Prostate gland (tissue), 2 donors: ENCODE results near the gene VWA3A. TPM values are rescaled to one million over a fixed set of nuclear protein-coding genes. Genes with fewer than 3 reads are reported as not detected.
A peak's percentile ranks its signal among the peaks of the same experiment; 100 is the strongest.

Experiments
- DNase-seq: peaks from one replicate; pipeline ENCODE4 v3.0.0-alpha.2; 2019; ENCODE audit warnings: low spot score
- H3K27ac ChIP-seq, 2 donors: fragments of 200-600 bp; sonication (generic); 2 replicates each; pipeline ENCODE4 v1.5.1; 2017 to 2019
- H3K27me3 ChIP-seq: fragments of 200-600 bp; sonication (generic); replicated peaks from 2 replicates; pipeline ENCODE4 v1.5.1; 2019; ENCODE audit not compliant: insufficient read depth
- H3K36me3 ChIP-seq, 2 donors: fragments of 200-600 bp; sonication (generic); 1 replicate in 1 of 2; 2 replicates in 1 of 2; pipeline versions ENCODE4 v1.5.1 to v1.8.1; 2017 to 2019
- H3K4me1 ChIP-seq: fragments of 200-600 bp; sonication (generic); replicated peaks from 2 replicates; pipeline ENCODE4 v1.5.1; 2019
- H3K4me3 ChIP-seq, 2 donors: fragments of 200-600 bp; sonication (generic); 2 replicates each; pipeline ENCODE4 v1.5.1; 2017 to 2019
- H3K9me3 ChIP-seq: fragments of 200-600 bp; sonication (generic); 2 replicates; pipeline ENCODE4 v1.5.1; 2017
- CTCF ChIP-seq, 4 experiments: fragments of 200-600 bp in 2 of 4; fragments of 450-650 bp in 2 of 4; sonication (generic) in 2 of 4; IDR thresholded peaks; 1 replicate in 3 of 4; 2 replicates in 1 of 4; pipeline ENCODE4 v1.5.1; 2016 to 2019; ENCODE audit warnings: antibody characterized with exemption in 4 of 4, mild to moderate bottlenecking in 2 of 4, moderate library complexity in 2 of 4
- POLR2A ChIP-seq: fragments of 450-650 bp; IDR thresholded peaks from one replicate; pipeline ENCODE4 v1.6.1; 2016; ENCODE audit warnings: antibody characterized with exemption, mild to moderate bottlenecking
- POLR2AphosphoS5 ChIP-seq: sonication (generic); formaldehyde crosslinking; IDR thresholded peaks from one replicate; pipeline ENCODE4 v1.6.1; 2017; ENCODE audit warnings: antibody characterized with exemption
- WGBS: methylation state at CpG from one replicate; pipeline ENCODE4 v1.1.5; 2018; 5-methylcytosine and 5-hydroxymethylcytosine counted together
- intact Hi-C: fragments of 100-400 bp; cut with DNase I; formaldehyde crosslinking; loops from one replicate; pipeline ENCODE4 v1.14.2; 2022
- total RNA-seq, 2 donors: library from RNA; depleted of rRNA; stranded (reverse); fragments of >200 nt; gene quantifications; one replicate each; pipeline ENCODE4 v1.1.0, GENCODE V29; 2016

VWA3A gene
- total RNA-seq, 2 donors from 2014 or later: 0.41 to 2.5 TPM

- peak overlapping the region; percentile 96 to 98 for H3K27ac ChIP-seq
- TF ChIP-seq POLR2A (peak; percentile 92), CTCF (IDR thresholded peaks at IDR 0.05) (peak in 2 of 4 experiments; percentile 29 to 39), POLR2AphosphoS5 (peak; percentile 50)
- intact Hi-C loops: loop anchor here (5.0 to 10.0 kb wide), 3 partner anchors 182 to 675 kb away; partner anchors contain the start of gene CDR2
- under 1% methylated on average over 65 of the region's 72 CpGs for WGBS
- H3K27me3 ChIP-seq: no peaks in the 10 kb centered on the region
- peak overlapping the region; percentile 68 to 74 for H3K4me3 ChIP-seq
- DNase-seq: peak; percentile 100
- H3K36me3 ChIP-seq: no peaks in the 10 kb centered on the region
- no peaks in the 10 kb centered on the region for H3K9me3 ChIP-seq
- H3K4me1 ChIP-seq: peaks cover 12% of the 10 kb centered on the region
Measured at GRCh38 chr16:22190081-22190775, 97.9 kb downstream of the VWA3A start.

- Histone ChIP-seq H3K27ac (peak overlapping the region; percentile 96 to 98), H3K9me3 (no peaks in the 10 kb centered on the region), H3K27me3 (no peaks in the 10 kb centered on the region), H3K4me1 (peaks cover 12% of the 10 kb centered on the region), H3K36me3 (no peaks in the 10 kb centered on the region), H3K4me3 (peak overlapping the region; percentile 34 to 68)
- DNase-seq: peak; percentile 100
- under 1% methylated on average over 43 of the region's 43 CpGs for WGBS
- TF ChIP-seq CTCF (IDR thresholded peaks at IDR 0.05) (no peak), POLR2AphosphoS5 (peak; percentile 94), POLR2A (peak; percentile 95)
- intact Hi-C loops: loop anchor here (5.0 to 10.0 kb wide), 3 partner anchors 181 to 676 kb away; partner anchors contain the start of gene CDR2
Measured at GRCh38 chr16:22190776-22191531, 98.6 kb downstream of the VWA3A start.

GRCh38 chr16:22191532-22192260 lies 99.4 kb downstream of the VWA3A start:
- peaks cover 12% of the 10 kb centered on the region for H3K4me1 ChIP-seq
- 8% methylated on average over 9 of the region's 9 CpGs for WGBS
- no peaks in the 10 kb centered on the region for H3K9me3 ChIP-seq
- TF ChIP-seq CTCF (IDR thresholded peaks at IDR 0.05): no peak
- TF ChIP-seq POLR2A: no peak
- no peak for TF ChIP-seq POLR2AphosphoS5
- peak overlapping the region; percentile 34 to 68 for H3K4me3 ChIP-seq
- intact Hi-C loops: loop anchor here (5.0 to 10.0 kb wide), 3 partner anchors 181 to 677 kb away; partner anchors contain the start of gene CDR2
- H3K36me3 ChIP-seq: no peaks in the 10 kb centered on the region
- H3K27ac ChIP-seq: peak overlapping the region; percentile 96 to 98
- DNase-seq: no peak
- no peaks in the 10 kb centered on the region for H3K27me3 ChIP-seq

GRCh38 chr16:22192261-22193062 lies 100.1 kb downstream of the VWA3A start:
- peak overlapping the region in 1 of 2 donors; percentile 68 for H3K4me3 ChIP-seq
- peaks cover 12% of the 10 kb centered on the region for H3K4me1 ChIP-seq
- H3K27me3 ChIP-seq: no peaks in the 10 kb centered on the region
- TF ChIP-seq CTCF (IDR thresholded peaks at IDR 0.05): no peak
- peak; percentile 44 for TF ChIP-seq POLR2AphosphoS5
- peak; percentile 38 for TF ChIP-seq POLR2A
- H3K36me3 ChIP-seq: no peaks in the 10 kb centered on the region
- peak; percentile 63 for DNase-seq
- no peaks in the 10 kb centered on the region for H3K9me3 ChIP-seq
- peak overlapping the region; percentile 96 to 98 for H3K27ac ChIP-seq
- WGBS: 22% methylated on average over 16 of the region's 16 CpGs
- intact Hi-C loops: loop anchor here (5.0 to 10.0 kb wide), 3 partner anchors 180 to 678 kb away; partner anchors contain the start of gene CDR2
